HG03575 (cell line): ENCODE measurements around the gene GSG1L.

Experiments used
- ATAC-seq: cut with Tn5 transposase; IDR thresholded peaks from one replicate; pipeline ENCODE4 v1.9.1; 2021; ENCODE audit not compliant: unreplicated experiment, insufficient number of reproducible peaks, low FRiP score; ENCODE audit errors: extremely low read depth

GSG1L gene

GRCh38 chr16:27778171-27778925 is 285.2 kb downstream of the GSG1L start:
- no peak for ATAC-seq

DNA sequence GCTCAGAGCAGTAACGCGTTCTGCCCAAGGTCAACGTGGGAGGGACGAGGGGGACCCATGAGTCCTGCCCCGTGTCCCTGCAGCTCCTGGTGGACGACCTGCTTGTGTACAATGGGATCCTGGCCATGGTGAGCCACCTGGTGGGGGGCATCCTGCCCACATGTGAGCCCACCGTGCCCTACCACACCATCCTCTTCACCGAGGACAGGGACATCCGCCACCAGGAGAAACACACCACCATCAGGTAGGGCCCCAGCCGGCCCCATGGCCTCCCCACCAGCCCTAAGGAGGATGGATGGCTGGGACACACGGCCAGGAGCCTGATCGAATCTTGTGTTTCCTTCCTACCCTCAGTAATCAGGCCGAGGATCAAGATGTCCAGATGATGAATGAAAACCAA is 286.0 kb downstream of the GSG1L start:
- no peak for ATAC-seq

- ATAC-seq, result no peak
Observed at GRCh38 chr16:27776556-27777225, 286.8 kb downstream of the GSG1L start.

- ATAC-seq, result no peak
Observed at GRCh38 chr16:27775254-27775653, 288.3 kb downstream of the GSG1L start.

- ATAC-seq, result no peak
Observed at GRCh38 chr16:27774779-27775178, 288.7 kb downstream of the GSG1L start.

- ATAC-seq, result no peak
Observed at GRCh38 chr16:27773344-27773743, 290.2 kb downstream of the GSG1L start.

DNA sequence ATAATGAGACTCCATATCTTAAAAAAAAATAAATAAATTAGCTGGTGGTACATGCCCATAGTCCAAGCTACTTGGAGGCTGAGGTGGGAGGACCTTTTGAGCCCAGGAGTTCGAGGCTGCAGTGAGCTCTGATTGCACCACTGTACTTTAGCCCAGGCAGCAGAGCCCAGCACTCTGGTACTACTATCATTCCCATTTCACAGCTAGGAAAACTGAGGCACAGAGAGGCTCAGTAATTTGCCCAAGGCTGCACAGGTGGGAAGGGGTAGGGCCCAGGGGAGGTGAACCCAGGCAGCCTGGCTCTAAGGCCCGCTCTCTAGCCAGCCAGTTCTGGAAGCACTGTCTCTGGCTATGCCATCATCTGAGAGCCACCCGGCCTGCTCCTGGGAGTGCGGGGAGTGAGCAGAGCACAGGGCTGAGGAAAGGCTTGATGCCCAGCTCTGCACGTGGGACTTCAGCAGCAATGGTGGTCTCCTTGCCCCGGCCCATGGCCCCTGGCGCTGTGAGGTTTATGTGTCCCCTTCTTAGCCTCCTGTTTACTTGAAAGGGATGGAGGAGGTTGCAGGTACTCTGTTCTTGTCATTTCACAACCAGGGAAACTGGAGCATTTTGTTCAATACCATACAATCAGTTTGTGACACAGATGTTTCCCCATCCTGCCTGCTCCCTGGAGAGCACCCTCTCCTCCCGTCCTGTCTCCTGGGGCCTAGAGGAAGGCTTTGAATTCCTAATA is 291.3 kb downstream of the GSG1L start:
- ATAC-seq, result no peak

- no peak for ATAC-seq
Observed at GRCh38 chr16:27771201-27771910, 292.2 kb downstream of the GSG1L start.

- no peak for ATAC-seq
Observed at GRCh38 chr16:27770271-27771196, 293.0 kb downstream of the GSG1L start.

- no peak for ATAC-seq
Observed at GRCh38 chr16:27769561-27770255, 293.8 kb downstream of the GSG1L start.

DNA sequence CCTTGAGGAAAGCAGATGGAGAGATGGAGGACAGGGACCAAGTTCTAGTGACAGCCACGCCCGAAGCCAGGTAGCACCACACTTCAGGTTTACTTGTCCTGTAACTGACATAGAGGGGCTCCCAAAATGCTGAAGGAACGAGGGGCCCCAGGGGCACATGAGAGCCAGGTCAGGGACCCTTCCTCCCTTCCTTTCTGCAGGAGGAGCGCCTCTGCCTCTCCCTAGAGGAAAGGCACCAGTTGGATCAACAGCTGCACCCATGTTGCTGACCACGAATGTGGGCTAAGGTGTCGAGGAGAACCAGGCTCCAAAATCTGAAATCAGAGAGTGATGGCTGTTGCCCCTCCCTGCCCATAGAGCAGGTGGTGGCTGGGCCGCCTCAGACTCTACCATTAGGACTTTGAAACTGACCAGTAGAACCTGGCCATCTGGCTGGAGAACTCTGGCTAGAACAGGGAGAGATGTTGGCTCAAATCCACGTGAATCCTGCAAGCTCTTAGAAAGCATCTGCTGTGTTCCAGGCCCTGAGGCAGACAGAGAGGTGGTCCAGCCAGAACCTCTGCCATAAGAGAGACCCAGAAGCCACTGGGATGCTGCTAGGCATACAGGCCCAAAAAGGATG is 294.8 kb downstream of the GSG1L start:
- no peak for ATAC-seq

GRCh38 chr16:27767971-27768591 is 295.4 kb downstream of the GSG1L start:
- no peak for ATAC-seq

GRCh38 chr16:27767081-27767480 is 296.4 kb downstream of the GSG1L start:
- no peak for ATAC-seq

- ATAC-seq, result no peak
Observed at GRCh38 chr16:27766236-27766925, 297.1 kb downstream of the GSG1L start.

GRCh38 chr16:27764869-27765675 is 298.4 kb downstream of the GSG1L start:
- no peak for ATAC-seq

DNA sequence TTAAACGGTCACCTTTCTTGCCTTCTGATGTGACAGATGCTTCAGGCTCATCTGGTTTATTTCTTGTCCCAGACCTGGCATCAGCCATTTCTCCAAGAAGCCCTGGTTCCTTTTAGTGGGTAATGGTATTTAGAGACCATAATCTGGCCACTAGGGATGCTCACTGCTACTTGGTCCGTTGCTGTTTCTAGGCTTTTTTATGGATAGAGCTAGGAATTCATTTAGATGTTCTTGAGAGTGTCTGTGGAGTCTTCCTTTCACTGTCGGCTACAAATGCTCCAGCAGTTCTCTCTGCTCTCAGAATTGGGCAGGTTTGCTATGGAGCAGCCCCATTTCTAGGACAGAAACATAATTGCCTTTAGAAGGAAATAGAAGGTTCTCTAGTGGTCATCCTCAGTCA is 299.1 kb downstream of the GSG1L start:
- ATAC-seq, result no peak
